Panc1 (cell line): ENCODE measurements around the gene SPTBN4.

Source experiments
- CTCF ChIP-seq: fragments of 450-650 bp; IDR thresholded peaks from 2 replicates; pipeline ENCODE4 v1.5.1; 2017; ENCODE audit warnings: mild to moderate bottlenecking
- POLR2AphosphoS5 ChIP-seq: IDR thresholded peaks from 2 replicates; pipeline ENCODE4 v1.6.1; 2012; ENCODE audit warnings: mild to moderate bottlenecking, low read depth, low read length, moderate library complexity
- REST ChIP-seq, 2 experiments: IDR thresholded peaks; 2 replicates each; pipeline ENCODE4 v1.6.1; 2011 to 2012; ENCODE audit warnings: low read depth in 2 of 2, control low read depth in 1 of 2, low read length in 1 of 2, mild to moderate bottlenecking in 1 of 2, moderate library complexity in 1 of 2; ENCODE audit not compliant: insufficient read depth in 1 of 2
- SIN3A ChIP-seq: IDR thresholded peaks from 2 replicates; pipeline ENCODE4 v1.6.1; 2012; ENCODE audit warnings: low read depth, mild to moderate bottlenecking, low read length, moderate library complexity, borderline replicate concordance; ENCODE audit not compliant: insufficient read depth

GRCh38 chr19:40585982-40586422 lies 119.2 kb downstream of the SPTBN4 start:
- no peak for TF ChIP-seq CTCF
- TF ChIP-seq REST (IDR thresholded peaks at IDR 0.05; ENCODE audit: insufficient read depth in 1 of 2, low read depth in 2 of 2, low read length in 1 of 2), result no peak
- no peak for TF ChIP-seq SIN3A
- no peak for TF ChIP-seq POLR2AphosphoS5
